ENCODE measurements around the gene PMEPA1. TPM values are rescaled to one million over a fixed set of nuclear protein-coding genes. Genes with fewer than 3 reads are reported as not detected.

PMEPA1 gene
- total RNA-seq, 2 donors from 2014 or later, result 22.7 to 23.9 TPM

- intact Hi-C loops (cut with DNase I), result no loop called here
- Histone ChIP-seq H3K4me1 (no peaks in the 10 kb centered on the region), H3K4me3 (no peak overlapping the region), H3K9me3 (no peaks in the 10 kb centered on the region), H3K36me3 (replicated peaks in 1 of 2; ENCODE audit: insufficient read depth in 1 of 2, low read depth in 2 of 2) (no peaks in the 10 kb centered on the region), H3K27ac (no peak overlapping the region), H3K27me3 (no peaks in the 10 kb centered on the region)
- 49 to 53% methylated on average over 16 of the region's 16 CpGs for WGBS, 2 donors
- ATAC-seq (no peak), DNase-seq (no peak)
- TF ChIP-seq POLR2A (IDR thresholded peaks at IDR 0.05), result no peak
- TF ChIP-seq CTCF (IDR thresholded peaks at IDR 0.05), result no peak
These were observed 100.6 kb downstream of the PMEPA1 start for GRCh38 chr20:57609086-57609841.

GRCh38 chr20:57608516-57608915 lies 101.3 kb downstream of the PMEPA1 start:
- intact Hi-C loops (cut with DNase I), result no loop called here
- TF ChIP-seq POLR2A (IDR thresholded peaks at IDR 0.05) (no peak), CTCF (IDR thresholded peaks at IDR 0.05) (no peak)
- no peak for DNase-seq

GRCh38 chr20:57605878-57606277 lies 103.9 kb downstream of the PMEPA1 start:
- no peak overlapping the region for H3K4me3 ChIP-seq
- TF ChIP-seq POLR2A (IDR thresholded peaks at IDR 0.05), result no peak
- TF ChIP-seq CTCF (IDR thresholded peaks at IDR 0.05), result no peak
- no peaks in the 10 kb centered on the region for H3K36me3 ChIP-seq (replicated peaks in 1 of 2; ENCODE audit: insufficient read depth in 1 of 2, low read depth in 2 of 2)
- H3K27me3 ChIP-seq, result no peaks in the 10 kb centered on the region
- no peaks in the 10 kb centered on the region for H3K9me3 ChIP-seq
- H3K27ac ChIP-seq, result no peak overlapping the region
- 41 to 43% methylated on average over 5 of the region's 5 CpGs for WGBS, 2 donors
- intact Hi-C loops (cut with DNase I), result no loop called here
- ATAC-seq (no peak), DNase-seq (no peak)
- H3K4me1 ChIP-seq, result no peaks in the 10 kb centered on the region

More at GRCh38 chr20:57608516-57608915, 101.3 kb downstream of the PMEPA1 start:
- WGBS, 2 donors, result 64 to 91% methylated on average over 3 to 7 of the region's 7 CpGs
- H3K9me3 ChIP-seq, result no peaks in the 10 kb centered on the region
- H3K27ac ChIP-seq, result no peak overlapping the region
- H3K4me3 ChIP-seq, result no peak overlapping the region
- no peaks in the 10 kb centered on the region for H3K27me3 ChIP-seq
- no peaks in the 10 kb centered on the region for H3K36me3 ChIP-seq (replicated peaks in 1 of 2; ENCODE audit: insufficient read depth in 1 of 2, low read depth in 2 of 2)
- ATAC-seq, result no peak
- no peaks in the 10 kb centered on the region for H3K4me1 ChIP-seq

GRCh38 chr20:57605045-57605444 lies 104.8 kb downstream of the PMEPA1 start:
- no peak overlapping the region for H3K27ac ChIP-seq
- no peaks in the 10 kb centered on the region for H3K4me1 ChIP-seq
- ATAC-seq (no peak), DNase-seq (no peak)
- no peaks in the 10 kb centered on the region for H3K9me3 ChIP-seq
- no peak for TF ChIP-seq POLR2A (IDR thresholded peaks at IDR 0.05)
- no peak for TF ChIP-seq CTCF (IDR thresholded peaks at IDR 0.05)
- H3K4me3 ChIP-seq, result no peak overlapping the region
- WGBS, 2 donors, result 48 to 55% methylated on average over 5 of the region's 5 CpGs
- no peaks in the 10 kb centered on the region for H3K36me3 ChIP-seq (replicated peaks in 1 of 2; ENCODE audit: insufficient read depth in 1 of 2, low read depth in 2 of 2)
- intact Hi-C loops (cut with DNase I), result no loop called here
- no peaks in the 10 kb centered on the region for H3K27me3 ChIP-seq

GRCh38 chr20:57603120-57603519 lies 106.7 kb downstream of the PMEPA1 start:
- ATAC-seq (no peak), DNase-seq (no peak)
- H3K27me3 ChIP-seq, result no peaks in the 10 kb centered on the region
- H3K27ac ChIP-seq, result no peak overlapping the region
- TF ChIP-seq CTCF (IDR thresholded peaks at IDR 0.05), result no peak
- TF ChIP-seq POLR2A (IDR thresholded peaks at IDR 0.05), result no peak
- H3K9me3 ChIP-seq, result no peaks in the 10 kb centered on the region
- intact Hi-C loops (cut with DNase I), result no loop called here
- no peaks in the 10 kb centered on the region for H3K36me3 ChIP-seq (replicated peaks in 1 of 2; ENCODE audit: insufficient read depth in 1 of 2, low read depth in 2 of 2)
- H3K4me1 ChIP-seq, result no peaks in the 10 kb centered on the region
- no peak overlapping the region for H3K4me3 ChIP-seq
- whole genome bisulfite sequencing, 2 donors, result 77% methylated on average over 10 of the region's 10 CpGs
